ENCODE results near the gene SLC25A43.
"Not testable (repeated sequence)": the region's sequence is repeated elsewhere in the genome, so short reads cannot be mapped to it uniquely, and the experiment has no call there.

The SLC25A43 gene

GRCh38 chrX:119398974-119399771 lies at the start of gene SLC25A43:
TSS of gene SLC25A43 (plus strand) at chrX:119399336. CDS start at chrX:119399404, 68 bp downstream.
- DNase-seq (ENCODE audit: extremely low read depth, low read depth): no peak
- TF ChIP-seq CTCF (IDR thresholded peaks at IDR 0.05; ENCODE audit: low read depth, low read length, missing control alignments): no peak
- H3K4me3 ChIP-seq (replicated peaks; ENCODE audit: low read depth, low read length): peak within 1 kb of the TSS; percentile 46

- no peak for DNase-seq (ENCODE audit: extremely low read depth, low read depth)
- H3K4me3 ChIP-seq (replicated peaks; ENCODE audit: low read depth, low read length): no peak overlapping the region
- no peak for TF ChIP-seq CTCF (IDR thresholded peaks at IDR 0.05; ENCODE audit: low read depth, low read length, missing control alignments)
These were observed 39.3 kb upstream of the SLC25A43 start for GRCh38 chrX:119359618-119360382.

GRCh38 chrX:119361451-119361850 lies 37.7 kb upstream of the SLC25A43 start:
- DNase-seq (ENCODE audit: extremely low read depth, low read depth); H3K4me3 ChIP-seq (replicated peaks; ENCODE audit: low read depth, low read length): not testable (repeated sequence)

GRCh38 chrX:119362074-119362473 lies 37.1 kb upstream of the SLC25A43 start:
- not testable (repeated sequence) for DNase-seq (ENCODE audit: extremely low read depth, low read depth); H3K4me3 ChIP-seq (replicated peaks; ENCODE audit: low read depth, low read length)

GRCh38 chrX:119363391-119363790 lies 35.7 kb upstream of the SLC25A43 start:
- no peak for TF ChIP-seq CTCF (IDR thresholded peaks at IDR 0.05; ENCODE audit: low read depth, low read length, missing control alignments)
- DNase-seq (ENCODE audit: extremely low read depth, low read depth): no peak
- no peak overlapping the region for H3K4me3 ChIP-seq (replicated peaks; ENCODE audit: low read depth, low read length)

GRCh38 chrX:119371861-119372260 lies 27.3 kb upstream of the SLC25A43 start:
- not testable (repeated sequence) for DNase-seq (ENCODE audit: extremely low read depth, low read depth); H3K4me3 ChIP-seq (replicated peaks; ENCODE audit: low read depth, low read length)

- no peak overlapping the region for H3K4me3 ChIP-seq (replicated peaks; ENCODE audit: low read depth, low read length)
- peak; percentile 17 for DNase-seq (ENCODE audit: extremely low read depth, low read depth)
- no peak for TF ChIP-seq CTCF (IDR thresholded peaks at IDR 0.05; ENCODE audit: low read depth, low read length, missing control alignments)
These were observed 24.4 kb upstream of the SLC25A43 start for GRCh38 chrX:119374736-119375135.

GRCh38 chrX:119375561-119375960 lies 23.6 kb upstream of the SLC25A43 start:
- DNase-seq (ENCODE audit: extremely low read depth, low read depth): no peak
- no peak for TF ChIP-seq CTCF (IDR thresholded peaks at IDR 0.05; ENCODE audit: low read depth, low read length, missing control alignments)

More at GRCh38 chrX:119375561-119375960, 23.6 kb upstream of the SLC25A43 start:
- H3K4me3 ChIP-seq (replicated peaks; ENCODE audit: low read depth, low read length): no peak overlapping the region

All from HFF-Myc (cell line).